Forelimb muscle (tissue), 1 donor: ENCODE measurements around the gene RCN1. TPM values are rescaled to one million over a fixed set of nuclear protein-coding genes. Genes with fewer than 3 reads are reported as not detected.

ENCODE experiments used
- DNase-seq: peaks from one replicate; pipeline ENCODE4 v3.0.0-alpha.2; 2013; ENCODE audit warnings: low read depth
- polyA plus RNA-seq: library from polyadenylated mRNA; unstranded; fragments of 120-200 nt; gene quantifications from one replicate; pipeline ENCODE4 v1.2.1, GENCODE V29; 2013; ENCODE audit not compliant: insufficient read length

The RCN1 gene
- polyA plus RNA-seq, 1 donor, result 129 TPM

DNA sequence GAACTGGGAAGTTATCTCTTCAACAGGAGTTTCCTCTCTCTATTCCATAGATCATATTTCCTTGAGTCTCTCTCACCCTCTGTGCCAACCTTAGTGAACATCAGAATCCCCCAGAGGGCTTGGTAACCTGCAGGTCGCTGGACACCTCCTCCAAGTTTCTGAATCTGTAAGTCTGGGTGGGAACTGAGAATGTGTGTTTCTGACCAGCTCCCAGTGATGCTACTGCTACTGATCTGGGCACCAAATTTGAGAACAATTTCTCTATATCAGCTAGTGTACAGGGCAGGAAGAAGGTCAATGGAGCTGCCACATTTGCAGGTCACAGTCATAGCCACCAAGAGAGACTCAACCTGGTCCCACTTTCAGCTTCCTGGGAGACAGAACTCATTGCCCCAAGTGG lies 62.9 kb downstream of the RCN1 start:
- no peak for DNase-seq

DNA sequence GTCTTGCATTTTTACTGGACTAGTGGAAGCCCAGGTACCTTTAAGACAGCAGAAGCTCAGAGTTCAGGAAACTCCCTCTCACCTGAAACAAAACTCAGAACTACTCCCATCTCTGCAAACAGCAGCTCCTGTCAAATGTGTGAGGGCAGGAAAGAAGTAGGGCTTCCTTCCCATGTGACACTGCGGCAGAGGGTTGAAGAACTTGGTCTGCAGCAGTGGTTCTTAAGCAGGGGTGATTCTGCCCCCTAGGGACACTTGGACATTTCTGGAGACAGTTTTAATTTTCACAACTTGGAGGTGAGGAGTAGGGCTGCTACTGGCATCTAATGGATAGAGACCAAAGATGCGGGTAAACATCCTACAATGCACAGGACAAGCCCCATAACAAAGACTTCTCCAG lies 63.4 kb downstream of the RCN1 start:
- DNase-seq, result no peak
